Transverse colon (tissue), 4 donors: Measurements from ENCODE around the gene APCDD1L. TPM values are rescaled to one million over a fixed set of nuclear protein-coding genes. Genes with fewer than 3 reads are reported as not detected.

Experiments used
- DNase-seq: peaks from one replicate; pipeline ENCODE4 v3.0.0-alpha.2; 2019
- H3K27ac ChIP-seq, 4 donors: fragments of 200-600 bp; sonication (generic); 2 replicates each; pipeline ENCODE4 v1.5.1; 2016 to 2018; ENCODE audit warnings: inconsistent platforms in 4 of 4
- H3K27me3 ChIP-seq: fragments of 200-600 bp; sonication (generic); 2 replicates; pipeline ENCODE4 v1.5.1; 2017; ENCODE audit warnings: inconsistent platforms
- H3K36me3 ChIP-seq, 4 donors: fragments of 200-600 bp; sonication (generic); 2 replicates each; pipeline ENCODE4 v1.5.1; 2017 to 2019; ENCODE audit warnings: inconsistent platforms in 4 of 4
- H3K4me1 ChIP-seq, 4 donors: fragments of 200-600 bp; sonication (generic); 2 replicates each; pipeline ENCODE4 v1.5.1; 2017 to 2020; ENCODE audit warnings: inconsistent platforms in 4 of 4
- H3K4me3 ChIP-seq, 4 donors: fragments of 200-600 bp; sonication (generic); 1 replicate in 1 of 4; 2 replicates in 3 of 4; pipeline versions ENCODE4 v1.5.1 to v1.6.1; 2017 to 2019; ENCODE audit warnings: inconsistent platforms in 4 of 4
- H3K9me3 ChIP-seq, 2 donors: fragments of 200-600 bp; sonication (generic); 2 replicates each; pipeline ENCODE4 v1.5.1; 2017 to 2019; ENCODE audit warnings: inconsistent platforms in 2 of 2
- CTCF ChIP-seq, 5 experiments: fragments of 200-600 bp in 3 of 5; fragments of 450-650 bp in 2 of 5; sonication (generic) in 3 of 5; IDR thresholded peaks; 1 replicate in 2 of 5; 2 replicates in 3 of 5; pipeline ENCODE4 v1.5.1; 2016 to 2017; ENCODE audit warnings: antibody characterized with exemption in 5 of 5, inconsistent platforms in 3 of 5, mild to moderate bottlenecking in 2 of 5, moderate library complexity in 1 of 5
- EP300 ChIP-seq: sonication (generic); formaldehyde crosslinking; IDR thresholded peaks from one replicate; pipeline ENCODE4 v1.6.1; 2017; ENCODE audit warnings: antibody characterized with exemption, low read depth
- POLR2A ChIP-seq: fragments of 450-650 bp; IDR thresholded peaks from one replicate; pipeline ENCODE4 v1.6.1; 2016; ENCODE audit warnings: antibody characterized with exemption, mild to moderate bottlenecking, moderate library complexity
- POLR2AphosphoS5 ChIP-seq, 3 donors: sonication (generic); formaldehyde crosslinking; IDR thresholded peaks; one replicate each; pipeline ENCODE4 v1.6.1; 2016; ENCODE audit warnings: antibody characterized with exemption in 3 of 3
- WGBS, 2 donors: methylation state at CpG; one replicate each; pipeline ENCODE4 v1.1.5; 2018; ENCODE audit warnings: low coverage in 1 of 2; 5-methylcytosine and 5-hydroxymethylcytosine counted together
- in situ Hi-C, 4 donors: fragments of 200-750 bp; cut with MboI; loops; one replicate each; pipeline versions ENCODE4 v1.15.0 to v1.15.1; 2017; ENCODE audit warnings: low sequenced_read_pairs in 3 of 4, low pct_ligation_motif_present in 1 of 4, low pct_unique_long_range_greater_than_20kb in 1 of 4
- intact Hi-C: fragments of 100-400 bp; cut with DNase I; formaldehyde crosslinking; loops from one replicate; pipeline ENCODE4 v1.15.1; 2023; ENCODE audit warnings: low total_unique reads
- total RNA-seq, 4 donors: library from RNA; depleted of rRNA; stranded (reverse); fragments of >200 nt; gene quantifications; one replicate each; pipeline ENCODE4 v1.1.0, GENCODE V29; 2016

APCDD1L gene
- total RNA-seq, 4 donors from 2014 or later, result 0.16 TPM; not detected in 3

- Histone ChIP-seq H3K36me3 (no peaks in the 10 kb centered on the region), H3K4me3 (no peak overlapping the region), H3K9me3 (no peaks in the 10 kb centered on the region), H3K27me3 (no peaks in the 10 kb centered on the region), H3K4me1 (no peaks in the 10 kb centered on the region), H3K27ac (no peak overlapping the region)
- intact Hi-C loops, result no loop called here
- in situ Hi-C loops, result loop anchor here in 3 of 4 donors (25.0 kb wide), 2 partner anchors 341 to 716 kb away; no protein-coding TSS in a partner anchor
- TF ChIP-seq POLR2AphosphoS5 (IDR thresholded peaks at IDR 0.05) (no peak), CTCF (IDR thresholded peaks at IDR 0.05) (no peak), EP300 (no peak), POLR2A (no peak)
- DNase-seq, result no peak
- 92% methylated on average over 15 of the region's 15 CpGs; no CpG with 5 or more reads in 1 of the 2 donors for WGBS, 2 donors
These were observed 19.4 kb downstream of the APCDD1L start for GRCh38 chr20:58495623-58496428.

- H3K4me3 ChIP-seq, result no peak overlapping the region
- intact Hi-C loops, result no loop called here
- 81% methylated on average over 13 of the region's 13 CpGs; no CpG with 5 or more reads in 1 of the 2 donors for WGBS, 2 donors
- no peak overlapping the region for H3K27ac ChIP-seq
- DNase-seq, result no peak
- no peaks in the 10 kb centered on the region for H3K9me3 ChIP-seq
- no peaks in the 10 kb centered on the region for H3K27me3 ChIP-seq
- H3K4me1 ChIP-seq, result no peaks in the 10 kb centered on the region
- in situ Hi-C loops, result loop anchor here in 3 of 4 donors (25.0 kb wide), 2 partner anchors 342 to 717 kb away; no protein-coding TSS in a partner anchor
- TF ChIP-seq CTCF (IDR thresholded peaks at IDR 0.05) (no peak), POLR2AphosphoS5 (IDR thresholded peaks at IDR 0.05) (no peak), EP300 (no peak), POLR2A (no peak)
- no peaks in the 10 kb centered on the region for H3K36me3 ChIP-seq
These were observed 20.1 kb downstream of the APCDD1L start for GRCh38 chr20:58494923-58495622.

- no peaks in the 10 kb centered on the region for H3K36me3 ChIP-seq
- TF ChIP-seq POLR2A, result no peak
- no peak for TF ChIP-seq EP300
- TF ChIP-seq POLR2AphosphoS5 (IDR thresholded peaks at IDR 0.05), result no peak
- no peaks in the 10 kb centered on the region for H3K27me3 ChIP-seq
- in situ Hi-C loops (loop anchor here in 3 of 4 donors (25.0 kb wide), 2 partner anchors 344 to 719 kb away; no protein-coding TSS in a partner anchor), intact Hi-C loops (no loop called here)
- no peak for DNase-seq
- H3K27ac ChIP-seq, result no peak overlapping the region
- no peaks in the 10 kb centered on the region for H3K4me1 ChIP-seq
- H3K9me3 ChIP-seq, result no peaks in the 10 kb centered on the region
- H3K4me3 ChIP-seq, result no peak overlapping the region
- 76 to 80% methylated on average over 3 to 4 of the region's 4 CpGs for WGBS, 2 donors
These were observed 22.2 kb downstream of the APCDD1L start for GRCh38 chr20:58492795-58493524.

- Histone ChIP-seq H3K9me3 (peaks cover 0 to under 1% of the 10 kb centered on the region in 2 donors), H3K27ac (no peak overlapping the region), H3K36me3 (no peaks in the 10 kb centered on the region), H3K4me1 (no peaks in the 10 kb centered on the region), H3K27me3 (no peaks in the 10 kb centered on the region), H3K4me3 (no peak overlapping the region)
- no peak for DNase-seq
- intact Hi-C loops (no loop called here), in situ Hi-C loops (loop anchor here in 3 of 4 donors (25.0 kb wide), 2 partner anchors 345 to 720 kb away; no protein-coding TSS in a partner anchor)
- TF ChIP-seq EP300, result no peak
- no peak for TF ChIP-seq CTCF (IDR thresholded peaks at IDR 0.05)
- TF ChIP-seq POLR2A, result no peak
- no peak for TF ChIP-seq POLR2AphosphoS5 (IDR thresholded peaks at IDR 0.05)
- WGBS, 2 donors, result 82 to 83% methylated on average over 7 of the region's 7 CpGs
These were observed 23.0 kb downstream of the APCDD1L start for GRCh38 chr20:58492074-58492718.
